Muscle of arm (tissue), 12 donors: ENCODE data around the gene TRMU. TPM values are rescaled to one million over a fixed set of nuclear protein-coding genes. Genes with fewer than 3 reads are reported as not detected.
A peak's percentile ranks its signal among the peaks of the same experiment; 100 is the strongest.

ENCODE experiments used
- DNase-seq: peaks from one replicate; pipeline ENCODE4 v3.0.0-alpha.2; 2013
- polyA plus RNA-seq, 12 donors: library from polyadenylated mRNA; unstranded; fragments of 120-200 nt; gene quantifications; one replicate each; pipeline ENCODE4 v1.2.1, GENCODE V29; 2013; ENCODE audit not compliant: insufficient read length in 12 of 12

Gene TRMU
- polyA plus RNA-seq, 12 donors: 25.0 to 40.9 (median 29.4) TPM; not detected in 1

GRCh38 chr22:46355369-46355995 is 20.0 kb downstream of the TRMU start:
- peak; percentile 66 for DNase-seq

GRCh38 chr22:46355996-46356471 is 20.5 kb downstream of the TRMU start:
- DNase-seq: no peak

DNA sequence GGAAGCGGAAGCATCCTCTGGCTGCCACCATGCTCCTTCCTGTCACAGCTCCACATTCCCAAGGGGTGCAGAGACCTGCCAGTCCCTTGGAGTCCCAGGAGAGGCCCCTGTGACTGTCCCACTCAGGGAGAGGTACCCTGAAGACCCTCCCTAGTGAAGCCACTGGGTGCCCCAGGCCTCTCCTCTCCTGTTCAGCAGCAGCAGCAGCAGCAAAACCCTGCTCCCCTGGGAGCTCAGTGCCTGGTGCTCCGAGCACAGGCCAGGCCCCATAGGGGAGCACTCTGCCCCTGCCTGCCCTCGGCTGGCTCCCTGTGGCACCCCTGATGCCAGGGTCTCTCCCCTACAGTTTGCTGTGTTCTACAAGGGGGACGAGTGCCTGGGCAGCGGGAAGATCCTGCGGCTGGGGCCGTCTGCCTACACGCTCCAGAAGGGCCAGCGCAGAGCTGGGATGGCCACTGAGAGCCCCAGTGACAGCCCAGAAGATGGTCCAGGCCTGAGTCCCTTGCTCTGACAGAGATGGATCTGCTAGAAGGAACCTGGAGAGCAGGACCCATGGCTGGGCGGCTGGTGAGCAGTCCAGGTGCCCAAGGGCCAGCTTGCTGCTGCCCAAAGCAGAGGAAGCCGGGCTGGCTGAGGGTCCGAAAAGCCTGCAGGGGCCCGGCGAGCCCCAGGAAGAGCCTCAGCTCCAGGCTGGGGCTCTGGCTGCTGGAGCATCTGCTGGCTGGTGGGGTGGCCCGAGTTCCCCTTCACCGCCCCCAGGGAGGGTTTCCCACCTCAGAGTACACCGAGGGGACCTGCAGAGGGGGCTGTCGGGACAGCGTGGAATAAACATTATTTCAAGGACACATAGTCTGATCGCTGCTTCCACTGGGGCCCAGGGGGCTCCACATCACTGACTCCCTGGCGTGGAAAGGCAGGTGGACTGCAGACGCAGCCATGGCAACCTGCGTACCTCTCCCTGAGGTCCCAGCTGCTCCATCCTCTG is 21.3 kb downstream of the TRMU start:
- no peak for DNase-seq

GRCh38 chr22:46357711-46358520 is 22.4 kb downstream of the TRMU start:
- DNase-seq: no peak

GRCh38 chr22:46358766-46359165 is 23.3 kb downstream of the TRMU start:
- DNase-seq: no peak

- DNase-seq: no peak
Measured at GRCh38 chr22:46359362-46359761, 23.8 kb downstream of the TRMU start.

DNA sequence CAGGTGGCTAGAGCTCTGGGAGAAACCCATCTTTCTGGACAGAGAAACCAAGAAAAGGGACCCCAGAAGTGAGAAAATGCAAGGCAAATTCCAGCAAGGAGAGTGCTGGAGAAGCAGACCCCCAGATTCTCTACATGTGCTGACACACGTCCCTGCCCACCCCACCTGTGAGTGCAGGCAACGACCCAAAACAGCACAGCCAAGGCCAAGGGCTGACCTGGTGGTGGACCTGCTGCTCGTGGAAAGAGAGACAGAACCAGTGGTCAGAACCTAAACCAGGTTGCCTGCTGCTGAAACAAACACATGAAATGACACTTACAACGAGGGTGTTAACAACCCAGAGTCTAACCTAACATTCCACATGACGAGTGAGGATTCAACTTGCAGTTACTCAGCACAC is 24.6 kb downstream of the TRMU start:
- DNase-seq: no peak

DNA sequence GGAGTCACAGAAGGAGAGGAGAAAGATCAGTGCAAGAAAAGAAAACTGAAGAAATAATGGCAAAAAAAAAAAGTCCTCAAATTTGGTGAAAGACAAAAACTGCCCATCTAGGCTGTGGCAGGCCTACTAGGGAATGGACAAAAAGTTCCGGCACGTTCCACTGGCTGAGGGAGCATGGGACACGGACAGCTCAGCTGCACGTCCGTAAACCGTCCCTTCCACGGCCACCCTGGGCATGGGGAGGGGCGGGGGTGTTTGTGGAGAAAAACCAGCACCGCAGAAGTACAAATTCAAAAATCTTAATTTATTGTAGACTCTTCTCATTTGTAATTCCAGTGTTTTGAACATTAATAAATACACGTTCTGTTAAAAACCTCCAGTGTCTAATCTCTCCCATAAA is 25.4 kb downstream of the TRMU start:
- DNase-seq: no peak

GRCh38 chr22:46361826-46362202 is 26.3 kb downstream of the TRMU start:
- DNase-seq: no peak

DNA sequence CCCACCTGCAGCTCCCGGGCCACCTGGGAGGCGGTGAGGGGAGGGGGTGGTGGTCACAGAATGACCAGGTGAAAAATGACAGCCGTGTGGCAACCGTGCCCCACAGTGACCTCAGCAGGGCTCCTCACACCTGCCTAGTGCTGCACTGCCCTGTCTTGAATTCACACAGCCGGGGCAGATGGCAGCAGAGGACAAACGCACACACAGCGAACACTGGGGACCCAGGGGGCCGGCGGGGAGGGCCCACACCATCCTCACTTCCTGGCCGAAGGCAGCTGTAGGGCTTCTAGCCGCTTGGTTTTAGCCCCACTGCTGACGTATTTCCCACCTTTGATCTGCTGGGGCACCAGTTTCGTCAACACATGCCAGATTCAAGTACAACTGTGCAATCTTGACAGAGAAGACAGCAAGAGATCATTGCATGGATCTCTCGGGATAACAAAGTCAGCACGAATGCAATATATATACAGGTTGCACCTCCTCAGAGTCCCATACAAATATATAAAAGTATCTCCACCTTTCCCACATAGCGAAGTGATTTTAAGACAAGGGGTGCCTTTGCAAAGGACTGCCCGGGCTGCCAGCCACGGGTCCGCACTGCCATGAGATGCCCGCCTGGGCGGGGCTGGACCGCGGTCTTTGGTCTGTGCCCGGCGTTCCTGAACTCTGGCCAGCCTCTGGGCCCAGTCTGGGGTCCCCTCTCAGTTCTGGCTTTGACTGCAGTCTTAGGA is 26.9 kb downstream of the TRMU start:
- no peak for DNase-seq

GRCh38 chr22:46362934-46363515 is 27.5 kb downstream of the TRMU start:
- DNase-seq: no peak

DNA sequence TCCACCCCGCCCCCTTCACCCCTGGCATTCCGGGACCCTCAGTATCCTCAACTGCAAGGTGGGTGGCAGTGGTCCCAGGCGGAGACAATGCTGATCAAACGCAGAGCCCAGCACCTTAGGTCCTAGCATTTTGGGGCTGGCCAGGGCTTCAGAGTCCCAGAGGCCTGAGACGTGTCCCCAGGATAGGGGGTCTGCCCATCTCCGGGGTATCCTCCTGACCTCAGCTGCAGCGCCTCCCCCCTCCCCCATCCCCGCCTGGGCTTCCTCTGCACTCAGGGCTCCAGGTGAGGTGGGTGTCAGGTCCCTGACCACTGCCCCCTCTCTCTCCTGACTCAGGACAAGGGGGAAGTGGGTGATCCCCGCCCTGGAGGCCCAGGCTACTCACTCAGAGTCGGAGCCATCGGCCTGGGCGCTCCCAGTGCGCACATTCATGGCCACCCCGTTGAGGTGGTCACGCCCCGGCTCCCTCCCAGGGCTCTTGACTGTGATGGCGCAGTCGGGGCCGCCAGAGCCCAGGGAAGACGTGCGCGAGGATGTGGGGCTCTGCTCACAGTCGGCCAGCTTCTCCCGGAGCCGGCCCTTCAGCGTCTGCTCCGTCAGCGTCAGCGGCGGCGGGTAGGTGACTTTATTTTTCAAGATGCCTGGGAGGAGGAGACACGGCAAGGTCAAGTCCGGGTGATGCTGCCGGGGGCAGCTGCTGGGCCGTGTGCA is 28.3 kb downstream of the TRMU start:
- no peak for DNase-seq

- DNase-seq: no peak
Measured at GRCh38 chr22:46364341-46365165, 29.0 kb downstream of the TRMU start.

DNA sequence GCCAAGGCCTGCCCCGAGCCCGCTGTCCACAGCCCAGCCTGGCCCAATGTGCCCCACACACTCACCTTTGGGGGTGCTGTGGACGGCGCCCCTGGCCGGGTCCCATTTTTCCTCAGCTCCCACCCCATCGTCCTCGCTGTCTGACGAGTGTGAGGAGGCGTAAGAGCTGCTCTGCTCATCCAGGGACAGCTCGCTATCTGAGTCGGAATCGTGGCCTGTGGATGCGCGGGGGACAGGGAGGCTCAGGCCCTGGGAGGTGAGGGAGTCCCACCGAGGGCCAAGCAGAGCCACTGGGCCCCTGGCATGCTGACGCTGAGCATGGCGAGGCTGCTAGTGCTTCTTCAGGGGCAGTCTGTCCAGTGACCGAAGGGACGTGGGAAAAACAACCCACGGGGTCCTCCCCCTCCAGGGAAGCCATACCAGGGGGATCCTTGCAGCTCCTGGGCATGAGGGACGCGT is 29.7 kb downstream of the TRMU start:
- no peak for DNase-seq

DNA sequence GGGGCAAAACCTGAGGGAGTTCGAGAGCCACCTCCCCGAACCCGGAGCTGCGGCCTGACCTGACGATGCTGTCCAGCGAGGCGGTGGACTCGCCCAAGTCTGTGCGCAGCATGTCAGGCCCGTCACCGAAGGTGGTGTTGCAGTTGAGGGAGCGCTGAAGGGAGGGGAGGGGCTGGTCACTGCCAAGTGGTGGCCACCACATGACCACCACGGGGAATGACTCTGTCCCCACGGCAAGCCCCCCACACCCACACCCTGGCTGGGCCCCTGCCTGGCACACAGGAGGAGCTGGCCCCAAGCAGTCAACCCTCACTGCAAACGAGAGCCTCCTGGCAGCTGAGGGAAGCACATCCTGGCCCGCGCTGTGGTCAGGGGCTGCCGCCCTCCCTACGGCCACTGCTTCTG is 30.8 kb downstream of the TRMU start:
- no peak for DNase-seq

GRCh38 chr22:46366801-46367706 is 31.5 kb downstream of the TRMU start:
- no peak for DNase-seq

- DNase-seq: no peak
Measured at GRCh38 chr22:46367707-46368191, 32.2 kb downstream of the TRMU start.

GRCh38 chr22:46368422-46368821 is 32.9 kb downstream of the TRMU start:
- DNase-seq: no peak
